ELR (cell line): ENCODE measurements around the gene ARHGAP26.

Source experiments
- DNase-seq: peaks from one replicate; pipeline ENCODE4 v3.0.0-alpha.2; 2015; ENCODE audit warnings: low read depth

The ARHGAP26 gene, protein sequence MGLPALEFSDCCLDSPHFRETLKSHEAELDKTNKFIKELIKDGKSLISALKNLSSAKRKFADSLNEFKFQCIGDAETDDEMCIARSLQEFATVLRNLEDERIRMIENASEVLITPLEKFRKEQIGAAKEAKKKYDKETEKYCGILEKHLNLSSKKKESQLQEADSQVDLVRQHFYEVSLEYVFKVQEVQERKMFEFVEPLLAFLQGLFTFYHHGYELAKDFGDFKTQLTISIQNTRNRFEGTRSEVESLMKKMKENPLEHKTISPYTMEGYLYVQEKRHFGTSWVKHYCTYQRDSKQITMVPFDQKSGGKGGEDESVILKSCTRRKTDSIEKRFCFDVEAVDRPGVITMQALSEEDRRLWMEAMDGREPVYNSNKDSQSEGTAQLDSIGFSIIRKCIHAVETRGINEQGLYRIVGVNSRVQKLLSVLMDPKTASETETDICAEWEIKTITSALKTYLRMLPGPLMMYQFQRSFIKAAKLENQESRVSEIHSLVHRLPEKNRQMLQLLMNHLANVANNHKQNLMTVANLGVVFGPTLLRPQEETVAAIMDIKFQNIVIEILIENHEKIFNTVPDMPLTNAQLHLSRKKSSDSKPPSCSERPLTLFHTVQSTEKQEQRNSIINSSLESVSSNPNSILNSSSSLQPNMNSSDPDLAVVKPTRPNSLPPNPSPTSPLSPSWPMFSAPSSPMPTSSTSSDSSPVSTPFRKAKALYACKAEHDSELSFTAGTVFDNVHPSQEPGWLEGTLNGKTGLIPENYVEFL

DNA sequence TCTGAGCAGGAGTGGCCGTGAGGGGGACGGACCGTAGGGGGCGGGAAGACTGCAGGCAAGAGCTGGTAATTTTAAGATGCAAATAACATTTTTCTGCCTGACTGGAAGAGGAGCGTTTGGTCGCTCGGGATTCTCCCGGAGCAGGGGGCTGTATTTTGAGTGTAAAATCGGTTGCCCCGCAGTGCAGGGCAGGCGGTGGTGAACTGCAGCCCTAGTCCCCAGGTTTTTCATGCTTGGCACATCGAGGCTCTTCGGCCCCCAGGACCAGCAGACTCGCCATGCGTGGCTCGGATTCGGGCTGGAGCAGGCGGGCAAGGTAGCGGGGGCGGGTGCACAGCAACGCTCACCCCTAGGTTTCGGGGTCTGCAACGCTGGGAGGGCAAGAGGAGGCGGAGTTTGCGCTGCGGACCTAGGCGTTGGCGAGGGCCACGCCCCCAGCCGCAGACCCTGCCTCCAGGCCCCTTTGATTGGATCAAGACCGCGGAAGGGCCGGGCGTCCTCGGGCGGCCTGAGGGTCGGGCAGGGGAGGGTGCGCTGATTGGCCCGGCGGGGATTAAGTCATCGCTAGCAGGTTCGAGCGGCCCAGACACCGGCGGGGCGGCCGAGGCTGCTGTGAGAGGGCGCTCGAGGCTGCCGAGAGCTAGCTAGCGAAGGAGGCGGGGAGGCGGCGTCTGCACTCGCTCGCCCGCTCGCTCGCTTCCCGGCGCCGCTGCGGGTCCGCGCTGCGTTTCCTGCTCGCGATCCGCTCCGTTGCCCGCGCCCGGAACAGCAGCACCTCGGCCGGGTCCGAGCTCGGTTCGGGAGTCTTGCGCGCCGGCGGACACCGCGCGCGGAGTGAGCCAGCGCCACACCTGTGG lies at the start of gene ARHGAP26:
TSS of gene ARHGAP26 (plus strand) at position 585 of the 857 bp plus-strand sequence. CDS start 385 bp downstream, outside the sequence.
- DNase-seq, result peak; percentile 97

DNA sequence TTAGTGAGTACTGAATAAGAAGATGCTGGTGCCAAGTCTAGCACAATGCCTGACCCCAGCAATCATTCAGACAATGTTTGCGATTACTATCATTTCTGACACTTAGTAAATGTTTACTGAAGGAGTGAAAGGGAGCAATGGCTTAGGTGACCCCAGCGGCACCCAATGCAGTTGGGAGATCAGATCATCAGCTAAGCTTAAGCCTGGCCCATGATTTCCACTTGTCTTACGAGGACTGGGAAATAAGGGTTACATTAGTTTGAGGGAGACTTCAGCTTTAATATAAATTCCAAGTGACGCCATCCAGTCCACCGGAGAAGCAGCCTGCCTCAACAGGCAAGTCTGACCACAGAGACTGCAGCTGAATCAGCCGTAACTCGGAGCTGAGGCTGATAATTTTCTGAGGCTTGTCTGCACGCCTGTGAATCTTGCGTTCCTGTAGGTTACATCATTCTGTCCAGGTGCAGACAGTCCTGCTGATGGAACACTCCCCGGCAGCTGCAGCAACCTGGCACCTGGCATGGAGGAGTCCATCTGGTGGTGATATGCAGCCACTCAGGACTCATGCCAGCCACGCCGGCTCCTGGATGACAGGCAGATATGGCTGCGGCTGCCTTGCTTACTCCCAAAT lies 49.4 kb upstream of the ARHGAP26 start:
- DNase-seq, result no peak

DNA sequence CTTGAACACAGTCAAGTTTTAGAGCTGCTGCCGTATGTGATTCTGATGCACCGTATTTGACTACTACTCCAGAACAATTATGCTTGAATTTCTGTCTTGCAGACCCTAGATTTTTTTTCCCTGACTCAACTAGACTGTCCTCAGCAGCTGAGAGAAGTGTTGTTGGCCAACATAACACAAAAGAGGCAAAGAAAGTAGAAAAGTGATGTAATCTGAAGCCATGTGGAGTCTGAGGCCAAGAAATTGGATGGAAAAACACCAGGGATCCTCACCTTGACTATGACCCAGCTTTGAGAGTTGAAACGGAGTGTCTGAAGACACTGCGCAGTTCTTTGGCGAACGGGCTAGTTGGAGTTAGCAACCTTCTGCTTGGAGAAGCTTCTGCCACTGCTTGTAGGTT lies 48.0 kb upstream of the ARHGAP26 start:
- DNase-seq, result no peak

DNA sequence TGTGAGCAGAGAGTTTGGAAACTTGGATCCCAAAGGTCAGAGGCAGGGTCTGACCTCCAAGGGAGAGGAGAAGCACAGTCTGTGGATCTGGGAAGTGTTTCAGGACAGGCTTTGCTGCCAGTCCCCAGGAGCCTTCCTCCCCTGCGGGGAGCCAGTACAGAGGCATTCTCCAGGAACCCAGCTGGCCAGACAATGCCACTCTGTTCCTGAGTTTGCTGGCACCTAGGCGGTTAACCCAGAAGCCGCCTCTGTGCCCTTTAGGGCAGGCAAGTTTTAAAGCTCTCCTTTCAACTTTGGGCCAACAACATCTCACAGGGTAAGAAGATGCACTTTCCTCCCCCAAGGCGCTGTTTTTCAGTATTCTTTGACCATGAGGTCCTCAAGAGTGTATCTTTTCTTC lies 47.3 kb upstream of the ARHGAP26 start:
- DNase-seq, result no peak

DNA sequence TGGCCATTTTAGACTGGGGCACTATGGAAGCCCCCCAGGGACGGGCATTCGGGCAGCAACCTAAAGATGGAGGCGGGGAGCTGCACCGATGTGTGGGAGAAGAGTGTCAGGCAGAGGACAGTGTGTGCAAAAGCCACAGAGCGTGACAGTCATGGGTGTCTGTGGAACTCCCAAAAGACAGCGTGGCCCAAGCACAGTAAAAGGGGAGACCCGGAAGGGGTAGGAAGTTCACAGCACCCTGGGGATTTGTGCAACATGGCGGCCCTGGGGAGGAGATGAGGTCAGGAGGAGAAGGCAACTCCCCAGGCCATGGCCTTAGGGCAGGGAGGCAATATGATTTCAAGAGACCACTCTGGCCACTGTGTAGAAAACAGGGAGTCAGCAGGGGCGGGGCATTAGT lies 45.4 kb upstream of the ARHGAP26 start:
- DNase-seq, result no peak

DNA sequence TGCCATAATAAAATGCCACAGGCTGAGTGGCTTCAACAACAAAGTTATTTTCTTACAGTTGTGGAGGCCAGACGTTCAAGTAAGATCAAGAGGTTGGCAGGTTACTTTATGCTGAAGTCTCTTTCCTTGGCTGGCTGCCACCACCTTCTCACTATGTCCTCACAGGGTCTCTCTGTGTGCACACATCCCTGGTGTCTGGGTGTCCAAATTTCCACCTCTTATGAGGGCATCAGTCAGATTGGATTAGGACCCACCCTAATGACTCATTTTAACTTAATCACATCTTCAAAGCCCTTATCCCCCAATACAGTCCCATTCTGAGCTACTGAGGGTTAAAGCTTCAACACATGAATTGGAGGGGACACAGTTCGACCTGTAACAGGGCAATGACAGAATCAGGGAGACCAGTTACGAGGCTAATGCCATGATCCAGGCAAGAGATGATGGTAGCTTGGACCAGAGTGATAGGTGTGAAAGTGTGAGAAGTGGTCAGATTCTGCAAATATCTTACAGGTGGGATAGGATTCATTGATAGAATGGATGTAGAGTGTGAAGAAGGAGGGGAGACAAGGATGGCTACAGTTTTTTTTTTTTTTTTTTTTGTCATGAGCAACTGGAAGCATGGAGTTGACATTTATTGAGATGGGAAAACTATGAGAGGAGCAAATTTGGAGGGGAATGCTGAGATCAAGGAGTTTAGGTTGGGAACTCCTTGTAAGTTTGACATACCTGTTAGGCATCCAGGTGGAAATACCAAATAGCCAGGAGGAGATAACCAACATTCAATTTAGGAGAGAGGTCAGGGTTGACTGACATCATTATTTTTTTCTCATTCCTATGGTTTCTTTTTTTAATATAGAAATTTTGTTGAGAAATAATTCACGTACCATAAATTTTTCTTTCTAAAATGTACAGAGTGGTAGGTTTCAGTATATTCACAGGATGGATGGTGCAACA lies 44.7 kb upstream of the ARHGAP26 start:
- no peak for DNase-seq

DNA sequence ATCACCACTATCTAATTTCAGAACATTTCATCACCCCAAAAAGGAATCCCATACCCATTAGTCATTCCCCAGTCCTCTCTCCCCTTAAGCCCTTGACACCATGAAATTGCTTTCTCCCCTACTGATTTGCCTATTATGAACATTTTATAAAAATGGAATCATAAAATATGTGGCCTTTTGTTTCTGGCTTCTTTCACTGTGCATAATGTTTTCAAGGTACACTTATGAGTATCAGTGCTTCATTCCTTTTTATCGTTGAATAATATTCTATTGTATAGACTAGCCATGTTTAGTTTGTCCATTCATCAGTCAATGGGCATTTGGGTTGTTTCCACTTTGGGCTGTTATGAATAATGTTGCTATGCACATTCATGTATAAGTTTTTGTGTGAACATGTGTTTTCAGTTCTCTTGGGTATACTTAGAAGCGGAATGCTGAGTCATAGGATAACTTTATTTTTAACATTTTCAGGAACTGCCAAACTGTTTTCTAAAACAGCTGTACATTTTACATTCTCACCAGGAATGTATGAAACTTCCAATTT lies 43.9 kb upstream of the ARHGAP26 start:
- DNase-seq, result peak; percentile 72

DNA sequence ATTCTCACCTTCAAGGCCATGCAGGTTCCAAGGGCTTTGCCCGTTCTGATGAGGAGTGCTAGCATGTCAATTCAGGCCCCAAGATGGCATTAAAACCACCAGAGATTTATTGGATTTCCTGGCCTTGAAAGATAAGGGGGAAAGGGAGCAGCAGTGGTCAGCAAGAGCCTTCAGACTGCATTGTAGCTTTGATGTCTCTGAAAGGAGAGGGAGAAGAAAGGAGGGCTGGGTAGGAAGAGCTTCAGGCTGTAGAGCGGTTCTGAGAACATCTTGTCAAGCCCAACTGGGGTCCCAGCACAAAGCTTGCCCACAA lies 42.5 kb upstream of the ARHGAP26 start:
- no peak for DNase-seq

DNA sequence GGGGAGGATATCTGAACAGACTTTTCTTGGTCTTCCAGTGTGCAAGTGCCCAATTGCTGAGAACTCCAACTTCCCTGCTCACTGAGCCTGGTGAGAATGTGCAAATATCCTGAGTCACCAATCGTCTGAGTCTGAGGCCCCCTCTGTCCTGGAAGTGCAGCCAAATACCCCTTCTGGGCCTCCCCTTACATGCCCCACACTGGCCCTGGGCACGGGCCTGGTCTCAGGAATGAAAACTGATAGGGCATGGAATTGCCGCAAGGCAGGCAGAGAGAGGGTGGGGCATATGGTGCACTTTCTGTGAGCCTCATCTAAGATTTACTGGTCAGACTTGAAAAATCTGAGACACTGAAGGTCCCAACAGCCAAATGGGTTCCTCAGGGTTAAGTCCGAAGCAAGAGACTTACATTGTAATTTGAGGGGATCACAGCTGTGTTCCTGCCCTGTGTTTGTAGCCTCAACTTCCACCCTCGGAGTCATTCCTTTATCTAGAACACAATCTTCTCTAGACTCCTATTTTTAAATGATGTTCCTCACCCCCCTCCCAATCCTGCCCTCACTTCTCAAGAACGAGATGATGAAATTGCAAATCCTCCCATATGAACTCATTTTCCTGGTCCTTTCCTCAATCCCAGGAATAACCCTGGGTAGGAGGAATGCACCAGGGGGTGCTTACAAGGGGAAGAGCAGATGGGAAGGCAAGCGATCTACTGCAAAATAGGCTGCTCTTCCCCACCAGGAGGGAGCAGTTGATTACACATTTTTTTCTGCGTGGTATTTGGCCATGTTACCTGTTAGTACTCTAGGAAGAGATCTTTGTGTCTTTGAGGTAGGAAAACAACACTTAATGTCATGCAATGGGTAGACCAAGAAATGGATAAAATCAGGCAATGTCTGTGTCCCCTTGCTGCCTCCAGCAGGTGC lies 34.6 kb upstream of the ARHGAP26 start:
- DNase-seq, result no peak

DNA sequence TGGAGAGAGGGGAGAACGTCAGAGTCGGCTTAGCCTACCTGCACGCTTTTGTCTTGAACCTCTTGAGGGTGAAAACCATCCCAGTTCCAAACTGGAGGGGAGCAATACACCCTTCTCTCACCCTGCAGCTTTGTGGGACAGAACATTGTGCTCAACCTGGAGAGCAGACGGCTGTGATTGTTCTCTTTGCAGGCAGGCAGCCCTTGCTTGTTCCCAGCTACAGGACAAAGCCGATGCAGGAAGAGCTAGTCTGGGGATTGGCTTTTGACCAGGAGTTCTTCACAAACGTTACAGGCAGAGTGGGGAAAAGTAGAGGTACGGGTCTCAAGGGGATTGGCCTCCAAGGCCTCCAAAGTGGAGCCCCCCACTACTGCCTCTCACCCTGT lies 33.9 kb upstream of the ARHGAP26 start:
- no peak for DNase-seq

DNA sequence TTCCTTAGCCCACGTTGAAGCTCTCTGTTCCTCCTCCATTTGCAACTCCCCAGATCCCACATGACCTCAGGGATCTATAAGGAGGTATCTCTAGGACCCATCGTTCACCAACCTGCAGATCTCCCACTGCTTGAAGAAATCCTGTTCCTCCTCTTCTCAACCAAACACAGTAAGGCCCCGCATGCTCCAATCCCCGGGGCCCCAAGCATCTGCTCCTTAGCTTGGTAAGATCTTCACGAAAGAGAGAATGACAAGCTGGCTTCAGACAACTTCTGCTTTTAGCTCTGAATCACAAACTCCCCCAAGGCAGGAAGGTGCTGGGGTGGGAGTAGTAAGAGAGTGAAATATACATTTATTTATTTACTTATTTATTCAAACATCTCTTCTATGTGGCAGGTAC lies 33.0 kb upstream of the ARHGAP26 start:
- DNase-seq, result no peak

DNA sequence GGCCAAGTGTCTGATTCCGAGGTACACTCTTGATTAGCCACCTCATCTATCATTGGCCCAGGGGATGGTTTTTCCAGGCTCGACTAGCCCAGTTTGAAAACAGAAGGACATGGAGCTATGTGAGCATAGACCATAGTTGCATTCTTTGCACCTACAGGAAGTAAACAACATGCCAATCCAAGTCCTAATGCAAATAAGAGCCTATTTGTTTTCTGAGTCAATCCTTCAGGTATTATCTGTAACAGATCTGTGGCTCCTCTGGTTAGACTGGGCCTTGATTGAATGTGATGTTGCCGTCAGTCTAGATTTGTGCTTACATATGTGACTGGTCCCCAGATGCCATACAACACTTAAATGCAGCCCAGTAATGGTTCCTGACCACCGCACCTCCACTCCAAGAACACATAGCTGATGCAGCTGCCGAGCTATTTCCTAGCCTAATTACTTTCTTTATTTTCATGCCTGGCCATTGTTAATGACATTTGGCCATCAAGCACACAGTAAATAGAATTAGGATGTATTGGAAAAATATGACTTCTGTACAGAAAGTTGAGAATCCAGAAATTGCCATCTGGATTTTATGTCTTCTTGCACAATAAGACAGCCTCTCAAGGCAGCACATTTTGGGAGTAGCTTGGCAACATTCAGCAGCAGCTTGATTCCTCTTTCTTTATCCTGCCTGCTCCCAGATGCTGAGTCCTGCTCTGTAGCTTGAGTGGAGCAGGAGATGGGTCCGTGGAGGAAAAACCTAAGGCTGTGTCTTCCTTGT lies 29.5 kb upstream of the ARHGAP26 start:
- no peak for DNase-seq

DNA sequence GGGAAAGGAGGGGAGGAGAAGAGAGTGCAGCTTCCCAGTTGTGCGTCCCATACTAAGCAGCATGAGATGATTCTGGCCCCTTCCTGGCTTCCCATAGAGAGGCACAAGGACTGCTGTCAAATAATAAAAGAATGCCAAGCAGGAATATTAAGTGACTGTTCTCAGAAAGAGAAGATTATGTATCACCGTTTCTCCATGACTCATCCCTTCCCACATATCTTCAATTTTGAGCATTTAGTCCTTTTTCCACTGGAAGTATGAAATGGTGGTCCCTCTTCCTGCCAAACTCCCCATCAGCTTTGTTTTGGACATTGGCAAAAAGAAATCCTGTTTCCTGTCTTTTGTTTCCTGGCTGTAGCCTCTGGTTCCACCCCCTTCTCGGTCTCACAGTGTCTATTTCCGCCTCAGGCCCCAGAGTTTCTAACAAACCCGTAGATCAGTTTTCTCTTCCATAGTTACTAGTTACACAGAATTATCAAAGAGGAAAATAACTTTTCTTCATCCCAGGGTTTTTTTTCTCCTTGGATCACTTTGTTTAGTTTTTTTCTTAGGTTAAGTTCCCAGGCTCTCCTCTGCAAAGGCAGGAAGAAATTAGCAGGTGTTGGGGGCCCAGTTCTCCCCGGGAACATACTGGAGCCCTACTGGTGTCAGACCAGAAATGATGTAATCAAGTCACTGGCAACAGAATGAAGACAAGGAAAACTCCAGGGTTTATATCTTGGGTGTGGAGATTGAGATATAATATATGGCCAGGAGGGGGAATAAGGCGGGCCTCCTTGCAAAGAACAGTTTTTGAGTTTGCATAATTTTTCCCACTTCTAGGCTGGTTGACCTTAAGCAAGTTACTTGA lies 26.4 kb upstream of the ARHGAP26 start:
- peak; percentile 61 for DNase-seq

DNA sequence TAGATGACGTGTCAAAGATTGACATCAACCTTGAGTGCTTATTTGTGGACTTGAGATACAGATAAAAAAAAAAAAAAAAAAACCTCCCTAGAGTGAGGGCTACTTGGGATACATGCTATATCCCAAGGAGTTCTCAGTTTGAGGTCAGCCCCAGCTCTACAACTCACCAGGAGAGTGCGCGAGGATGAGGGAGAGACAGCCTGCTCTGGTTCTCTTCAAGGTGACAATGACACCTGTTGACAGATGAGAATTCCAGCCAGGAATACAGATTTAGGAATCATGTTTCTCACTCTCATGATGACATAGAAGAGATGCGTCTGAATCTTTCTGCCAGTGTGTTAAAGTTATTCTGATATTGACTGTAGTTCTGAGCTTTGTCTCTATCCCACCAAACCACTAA lies 24.9 kb upstream of the ARHGAP26 start:
- no peak for DNase-seq

DNA sequence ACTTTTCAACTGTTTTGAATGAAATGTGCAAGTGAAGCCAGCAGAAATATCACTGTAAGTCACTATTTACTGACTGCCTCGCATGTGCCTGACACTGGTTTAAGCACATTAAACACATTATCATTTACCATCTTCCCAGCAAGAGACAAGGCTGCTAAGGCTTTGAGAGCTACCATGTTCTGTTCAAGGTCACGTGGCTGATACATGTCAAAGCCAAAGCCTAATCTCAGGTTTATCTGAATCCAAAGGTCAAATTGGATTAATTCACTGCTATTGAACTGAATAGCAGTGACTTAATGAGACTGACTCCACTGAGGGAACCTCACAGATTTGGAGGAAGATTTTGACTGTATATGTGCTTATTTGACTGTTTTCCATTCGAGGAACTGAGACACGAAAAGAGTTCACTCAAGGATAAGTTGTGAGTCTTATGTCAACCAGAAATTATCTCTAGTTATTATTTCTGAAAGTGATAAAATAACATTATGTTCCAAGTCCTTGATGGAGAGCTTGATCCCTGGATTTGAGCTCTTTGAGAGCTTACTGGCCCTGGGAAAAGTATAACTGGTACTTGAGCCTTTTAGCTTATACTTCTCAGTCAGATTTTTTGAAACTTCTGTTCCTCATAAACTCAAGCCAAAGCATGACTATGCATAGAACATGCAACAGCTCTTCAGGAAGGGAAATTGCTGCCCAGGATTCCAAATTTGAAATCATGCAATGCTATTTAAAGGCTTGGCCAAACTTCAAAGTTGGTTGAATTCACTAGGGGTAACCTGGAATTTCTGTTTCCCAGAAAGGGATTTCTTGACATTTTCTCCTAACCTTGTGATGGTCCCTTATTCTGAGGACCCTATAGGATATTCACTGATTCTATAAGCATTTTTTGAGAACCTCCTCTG lies 23.4 kb upstream of the ARHGAP26 start:
- DNase-seq, result no peak

DNA sequence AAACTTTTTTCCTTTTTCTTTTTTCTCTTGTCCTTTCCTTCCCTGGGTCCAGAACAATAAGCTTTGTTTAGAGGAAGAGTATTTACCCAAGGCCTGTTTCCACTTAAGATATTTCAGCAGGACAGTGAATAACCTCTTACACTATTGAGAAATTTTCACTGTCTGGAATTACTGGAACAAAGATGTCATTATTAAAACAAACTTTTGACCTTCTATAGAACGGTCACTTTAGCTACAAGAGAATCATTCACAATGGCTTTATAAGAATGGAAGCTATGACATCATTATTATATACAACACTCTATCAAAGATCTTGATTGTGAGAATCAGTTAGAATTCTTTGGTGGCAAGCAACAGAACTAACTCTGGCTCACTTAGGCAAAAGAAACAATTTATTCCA lies 22.0 kb upstream of the ARHGAP26 start:
- DNase-seq, result no peak
